ENCODE measurements around the gene BMP6. TPM values are rescaled to one million over a fixed set of nuclear protein-coding genes. Genes with fewer than 3 reads are reported as not detected.

BMP6 gene
- total RNA-seq, 1 donor from 2014 or later, result 3.6 TPM

GRCh38 chr6:7901056-7901455 lies 175.2 kb downstream of the BMP6 start:
- peak; percentile 41 for ATAC-seq

GRCh38 chr6:7901780-7902179 lies 175.9 kb downstream of the BMP6 start:
- DNase-seq (ENCODE audit: low spot score), result no peak
- no peak for ATAC-seq

More at GRCh38 chr6:7901056-7901455, 175.2 kb downstream of the BMP6 start:
- DNase-seq (ENCODE audit: low spot score), result peak; percentile 62

- no peak for ATAC-seq
- DNase-seq (ENCODE audit: low spot score), result no peak
These were observed 176.3 kb downstream of the BMP6 start for GRCh38 chr6:7902221-7902620.

- DNase-seq (ENCODE audit: low spot score), result no peak
- ATAC-seq, result no peak
These were observed 177.0 kb downstream of the BMP6 start for GRCh38 chr6:7902867-7903266.

GRCh38 chr6:7903673-7904072 lies 177.8 kb downstream of the BMP6 start:
- no peak for DNase-seq (ENCODE audit: low spot score)
- ATAC-seq, result no peak

GRCh38 chr6:7904654-7905319 lies 178.9 kb downstream of the BMP6 start:
- DNase-seq (ENCODE audit: low spot score), result peak; percentile 81
- ATAC-seq, result peak; percentile 85

- DNase-seq (ENCODE audit: low spot score) (no peak), ATAC-seq (no peak)
These were observed 179.5 kb downstream of the BMP6 start for GRCh38 chr6:7905416-7905815.

GRCh38 chr6:7906741-7907140 lies 180.8 kb downstream of the BMP6 start:
- no peak for DNase-seq (ENCODE audit: low spot score)
- no peak for ATAC-seq

GRCh38 chr6:7907159-7907558 lies 181.3 kb downstream of the BMP6 start:
- ATAC-seq (no peak), DNase-seq (ENCODE audit: low spot score) (no peak)

- ATAC-seq (peak; percentile 81), DNase-seq (ENCODE audit: low spot score) (peak; percentile 93)
These were observed 183.7 kb downstream of the BMP6 start for GRCh38 chr6:7909323-7910276.

- DNase-seq (ENCODE audit: low spot score) (peak; percentile 49), ATAC-seq (no peak)
These were observed 184.4 kb downstream of the BMP6 start for GRCh38 chr6:7910298-7910653.

GRCh38 chr6:7910654-7911344 lies 184.9 kb downstream of the BMP6 start, which contains the start of gene TXNDC5:
Gene TXNDC5, minus strand, starts transcription at chr6:7910788. Its CDS starts 12 bp downstream, at chr6:7910776.
- ATAC-seq, result peak; percentile 85
- DNase-seq (ENCODE audit: low spot score), result peak; percentile 89

GRCh38 chr6:7911345-7911725 lies 185.4 kb downstream of the BMP6 start:
- no peak for DNase-seq (ENCODE audit: low spot score)
- no peak for ATAC-seq

GRCh38 chr6:7912024-7912423 lies 186.1 kb downstream of the BMP6 start:
- ATAC-seq (peak; percentile 29), DNase-seq (ENCODE audit: low spot score) (peak; percentile 82)

- DNase-seq (ENCODE audit: low spot score), result no peak
- ATAC-seq, result no peak
These were observed 187.0 kb downstream of the BMP6 start for GRCh38 chr6:7912736-7913517.

- DNase-seq (ENCODE audit: low spot score) (no peak), ATAC-seq (no peak)
These were observed 188.4 kb downstream of the BMP6 start for GRCh38 chr6:7914311-7914710.

GRCh38 chr6:7914991-7915789 lies 189.3 kb downstream of the BMP6 start:
- DNase-seq (ENCODE audit: low spot score), result no peak
- ATAC-seq, result no peak

- no peak for DNase-seq (ENCODE audit: low spot score)
- no peak for ATAC-seq
These were observed 191.1 kb downstream of the BMP6 start for GRCh38 chr6:7916959-7917358.

GRCh38 chr6:7917729-7918128 lies 191.8 kb downstream of the BMP6 start:
- no peak for DNase-seq (ENCODE audit: low spot score)
- no peak for ATAC-seq

- ATAC-seq, result no peak
- DNase-seq (ENCODE audit: low spot score), result no peak
These were observed 192.5 kb downstream of the BMP6 start for GRCh38 chr6:7918403-7918802.

Measured in left lobe of liver (tissue), 2 donors.